ENCODE measurements around the gene GAB2. TPM values are rescaled to one million over a fixed set of nuclear protein-coding genes. Genes with fewer than 3 reads are reported as not detected.
A peak's percentile ranks its signal among the peaks of the same experiment; 100 is the strongest.

GAB2 gene
- total and polyA plus RNA-seq, 8 donors = 2.2 to 19.3 (median 8.6) TPM

DNA sequence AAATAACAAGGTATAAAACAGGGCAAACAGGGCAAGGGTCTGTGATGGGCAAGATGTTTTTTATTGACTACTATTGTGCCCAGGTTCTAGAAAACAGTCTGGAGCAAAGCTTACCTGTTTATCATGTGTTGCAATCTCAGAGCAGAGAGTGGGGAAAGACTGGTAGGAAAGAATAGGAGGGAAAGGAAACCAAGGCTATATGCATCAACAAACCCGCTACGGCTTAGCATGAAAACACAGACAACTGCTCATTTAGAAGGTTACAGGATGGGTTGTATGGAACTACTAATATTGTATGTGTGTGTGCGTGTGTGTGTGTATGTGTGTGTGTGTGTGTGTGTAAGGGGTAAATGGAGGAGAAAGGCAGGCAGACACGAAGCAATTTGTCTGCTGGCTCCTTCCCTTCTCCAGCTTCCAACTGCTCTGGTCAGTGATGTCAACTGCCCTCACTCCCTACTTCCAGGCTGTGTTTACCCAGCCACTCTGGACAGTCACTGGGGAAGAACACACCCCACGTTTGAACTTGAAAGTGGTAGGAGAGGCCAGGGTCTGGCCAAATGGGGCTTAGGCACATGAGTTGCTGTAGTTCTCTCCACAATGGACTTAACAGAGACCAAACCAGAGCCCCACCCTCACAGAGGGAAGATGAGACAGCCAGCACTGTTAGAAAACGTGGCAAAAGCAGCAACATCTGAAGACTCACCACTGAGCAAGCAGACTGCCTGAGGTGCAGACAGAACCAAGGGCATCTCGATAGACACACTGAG is 47.0 kb downstream of the GAB2 start:
- Histone ChIP-seq H3K4me1 (peaks cover 14 to 58% (median 28%) of the 10 kb centered on the region in 4 donors), H3K9me3 (no peaks in the 10 kb centered on the region), H3K27me3 (no peaks in the 10 kb centered on the region), H3K36me3 (no peaks in the 10 kb centered on the region), H3K27ac (peak overlapping the region in 2 of 5 donors; percentile 9 to 39), H3K4me3 (no peak overlapping the region)
- TF ChIP-seq, protein P1, sequence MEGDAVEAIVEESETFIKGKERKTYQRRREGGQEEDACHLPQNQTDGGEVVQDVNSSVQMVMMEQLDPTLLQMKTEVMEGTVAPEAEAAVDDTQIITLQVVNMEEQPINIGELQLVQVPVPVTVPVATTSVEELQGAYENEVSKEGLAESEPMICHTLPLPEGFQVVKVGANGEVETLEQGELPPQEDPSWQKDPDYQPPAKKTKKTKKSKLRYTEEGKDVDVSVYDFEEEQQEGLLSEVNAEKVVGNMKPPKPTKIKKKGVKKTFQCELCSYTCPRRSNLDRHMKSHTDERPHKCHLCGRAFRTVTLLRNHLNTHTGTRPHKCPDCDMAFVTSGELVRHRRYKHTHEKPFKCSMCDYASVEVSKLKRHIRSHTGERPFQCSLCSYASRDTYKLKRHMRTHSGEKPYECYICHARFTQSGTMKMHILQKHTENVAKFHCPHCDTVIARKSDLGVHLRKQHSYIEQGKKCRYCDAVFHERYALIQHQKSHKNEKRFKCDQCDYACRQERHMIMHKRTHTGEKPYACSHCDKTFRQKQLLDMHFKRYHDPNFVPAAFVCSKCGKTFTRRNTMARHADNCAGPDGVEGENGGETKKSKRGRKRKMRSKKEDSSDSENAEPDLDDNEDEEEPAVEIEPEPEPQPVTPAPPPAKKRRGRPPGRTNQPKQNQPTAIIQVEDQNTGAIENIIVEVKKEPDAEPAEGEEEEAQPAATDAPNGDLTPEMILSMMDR (IDR thresholded peaks at IDR 0.05) = no peak
- TF ChIP-seq POLR2AphosphoS5 (IDR thresholded peaks at IDR 0.05) (no peak), EP300 (IDR thresholded peaks at IDR 0.05) (no peak), POLR2A (IDR thresholded peaks at IDR 0.05) (no peak)
- intact Hi-C loops (cut with DNase I; ENCODE audit: low total_unique reads) = no loop called here
- 49 to 57% (median 54%) methylated on average over 7 of the region's 7 CpGs for WGBS, 5 donors
- DNase-seq = peak in 1 of 2 donors; percentile 30

- no peaks in the 10 kb centered on the region for H3K9me3 ChIP-seq
- no peak overlapping the region for H3K4me3 ChIP-seq
- 26 to 38% (median 30%) methylated on average over 2 of the region's 2 CpGs for WGBS, 5 donors
- TF ChIP-seq, protein P1 (IDR thresholded peaks at IDR 0.05) = no peak
- TF ChIP-seq POLR2AphosphoS5 (IDR thresholded peaks at IDR 0.05) = peak in 1 of 3 donors; percentile 58
- H3K27me3 ChIP-seq = no peaks in the 10 kb centered on the region
- H3K4me1 ChIP-seq = peaks cover 12 to 48% (median 18%) of the 10 kb centered on the region in 4 donors
- no peaks in the 10 kb centered on the region for H3K36me3 ChIP-seq
- peak overlapping the region in 4 of 5 donors; percentile 18 to 58 (median 35) for H3K27ac ChIP-seq
- intact Hi-C loops (cut with DNase I; ENCODE audit: low total_unique reads) = no loop called here
- DNase-seq = peak; percentile 61 to 69
These were observed 52.2 kb downstream of the GAB2 start for GRCh38 chr11:78365381-78365792.

GRCh38 chr11:78364128-78364751 is 53.4 kb downstream of the GAB2 start:
- TF ChIP-seq EP300 (IDR thresholded peaks at IDR 0.05) (no peak), POLR2A (IDR thresholded peaks at IDR 0.05) (no peak), POLR2AphosphoS5 (IDR thresholded peaks at IDR 0.05) (no peak)
- TF ChIP-seq, protein P1 (IDR thresholded peaks at IDR 0.05) = no peak
- H3K4me3 ChIP-seq = no peak overlapping the region
- no peaks in the 10 kb centered on the region for H3K9me3 ChIP-seq
- DNase-seq = no peak
- peaks cover 11 to 47% (median 17%) of the 10 kb centered on the region in 4 donors for H3K4me1 ChIP-seq
- no peaks in the 10 kb centered on the region for H3K36me3 ChIP-seq
- no peaks in the 10 kb centered on the region for H3K27me3 ChIP-seq
- peak overlapping the region in 1 of 5 donors; percentile 18 for H3K27ac ChIP-seq
- intact Hi-C loops (cut with DNase I; ENCODE audit: low total_unique reads) = no loop called here
- 91 to 98% (median 95%) methylated on average over 3 of the region's 3 CpGs for WGBS, 5 donors

- Histone ChIP-seq H3K36me3 (no peaks in the 10 kb centered on the region), H3K27ac (no peak overlapping the region), H3K4me1 (peaks cover 11 to 47% (median 19%) of the 10 kb centered on the region in 4 donors), H3K4me3 (no peak overlapping the region), H3K9me3 (no peaks in the 10 kb centered on the region), H3K27me3 (no peaks in the 10 kb centered on the region)
- intact Hi-C loops (cut with DNase I; ENCODE audit: low total_unique reads) = no loop called here
- DNase-seq = no peak
- TF ChIP-seq POLR2A (IDR thresholded peaks at IDR 0.05) (no peak), POLR2AphosphoS5 (IDR thresholded peaks at IDR 0.05) (no peak), EP300 (IDR thresholded peaks at IDR 0.05) (no peak)
- TF ChIP-seq, protein P1 (IDR thresholded peaks at IDR 0.05) = no peak
- 72 to 80% (median 78%) methylated on average over 1 of the region's 1 CpG for WGBS, 5 donors
These were observed 54.5 kb downstream of the GAB2 start for GRCh38 chr11:78363024-78363619.

All from stomach (tissue), 9 donors.